HepG2 (cell line): ENCODE measurements around the gene ARID3C. TPM values are rescaled to one million over a fixed set of nuclear protein-coding genes. Genes with fewer than 3 reads are reported as not detected.
A peak's percentile ranks its signal among the peaks of the same experiment; 100 is the strongest.

Experiments used
- ATAC-seq: fragments of 200-7000 bp; cut with Tn5 transposase; 3 replicates; pipeline ENCODE4 v1.9.1; 2020; ENCODE audit warnings: mild to moderate bottlenecking, moderate library complexity
- BruUV-seq: library from RNA; stranded (reverse); fragments of 400-500 nt; replicated peaks from 2 replicates; lab custom pipeline; 2021; lab: Mats Ljungman, UMichigan
- CTCF ChIA-PET: fragments of 300-600 bp; formaldehyde crosslinking; extraction: SDS; loops from one replicate; lab custom pipeline; 2021; ENCODE audit warnings: low total read pairs, inconsistent platforms, low intra/inter-chr PET ratio; lab: Yijun Ruan, JAX
- POLR2A ChIA-PET: fragments of 350-600 bp; sonication (Branson Sonifier 250); formaldehyde crosslinking; loops from one replicate; lab custom pipeline; 2020; ENCODE audit warnings: antibody characterized with exemption, inconsistent platforms; lab: Yijun Ruan, JAX
- DNase-seq: peaks from one replicate; pipeline ENCODE4 v3.0.0-alpha.2; 2015; ENCODE audit warnings: low spot score
- FAIRE-seq: peaks from 3 replicates; lab custom pipeline; 2011; peaks lifted over from hg19 to GRCh38; lab: Jason Lieb, UNC
- H2AFZ ChIP-seq: one replicate; pipeline ENCODE4 v1.6.1; 2011; ENCODE audit warnings: low read length, inconsistent platforms
- H3K27ac ChIP-seq: fragments of 300-600 bp; 3 replicates; pipeline ENCODE4 v1.8.0; 2011; ENCODE audit warnings: mixed run types, mild to moderate bottlenecking, mixed read lengths, low read length, inconsistent platforms; ENCODE audit not compliant: insufficient read depth; ENCODE audit errors: extremely low read length
- H3K27me3 ChIP-seq, 2 experiments: fragments of 200-600 bp in 1 of 2; 2 replicates in 1 of 2; 3 replicates in 1 of 2; pipeline versions ENCODE4 v1.6.0 to v1.8.0; 2011; ENCODE audit warnings: low read length in 2 of 2, mild to moderate bottlenecking in 2 of 2, moderate library complexity in 2 of 2, inconsistent platforms in 1 of 2; ENCODE audit not compliant: insufficient read depth in 2 of 2, control insufficient read depth in 1 of 2
- H3K36me3 ChIP-seq, 2 experiments: fragments of 200-600 bp in 1 of 2; replicated peaks in 1 of 2; 2 replicates in 1 of 2; 3 replicates in 1 of 2; pipeline versions ENCODE4 v1.5.1 to v1.8.0; 2011; ENCODE audit warnings: low read length in 2 of 2, inconsistent platforms in 1 of 2; ENCODE audit not compliant: insufficient read depth in 2 of 2, control insufficient read depth in 1 of 2
- H3K4me1 ChIP-seq: 2 replicates; pipeline ENCODE4 v1.5.1; 2012; ENCODE audit warnings: low read length, inconsistent platforms; ENCODE audit not compliant: insufficient read depth
- H3K4me2 ChIP-seq: 2 replicates; pipeline ENCODE4 v1.6.0; 2011; ENCODE audit warnings: low read depth, low read length, inconsistent platforms
- H3K4me3 ChIP-seq, 3 experiments: fragments of 200-600 bp in 1 of 3; sonication (generic), shearing (Covaris generic) in 1 of 3; replicated peaks in 1 of 3; 2 replicates each; pipeline ENCODE4 v1.5.1; 2011 to 2016; ENCODE audit warnings: low read length in 3 of 3, inconsistent platforms in 2 of 3, low read depth in 2 of 3, mild to moderate bottlenecking in 2 of 3, control low read depth in 1 of 3, mixed read lengths in 1 of 3; ENCODE audit not compliant: insufficient read depth in 1 of 3
- H3K79me2 ChIP-seq: one replicate; pipeline ENCODE4 v1.6.1; 2011; ENCODE audit warnings: low read length, inconsistent platforms; ENCODE audit not compliant: insufficient read depth
- H3K9ac ChIP-seq: 2 replicates; pipeline ENCODE4 v1.6.0; 2011; ENCODE audit warnings: mild to moderate bottlenecking, low read depth, low read length, inconsistent platforms; ENCODE audit not compliant: insufficient read depth
- H3K9me3 ChIP-seq: 2 replicates; pipeline ENCODE4 v1.5.1; 2012; ENCODE audit warnings: mild to moderate bottlenecking, low read length
- H4K20me1 ChIP-seq: 2 replicates; pipeline ENCODE4 v1.6.0; 2011; ENCODE audit warnings: inconsistent platforms, mild to moderate bottlenecking, low read length, moderate library complexity; ENCODE audit not compliant: insufficient read depth
- KLF13 ChIP-seq: sonication (generic); formaldehyde crosslinking; IDR thresholded peaks from 2 replicates; pipeline ENCODE4 v1.4.0; 2020; ENCODE audit warnings: mild to moderate bottlenecking, missing genetic modification reagents
- REST ChIP-seq, 2 experiments: IDR thresholded peaks; 2 replicates each; pipeline ENCODE4 v1.6.1; 2011 to 2012; ENCODE audit warnings: low read length in 2 of 2, borderline replicate concordance in 1 of 2, low read depth in 1 of 2, mild to moderate bottlenecking in 1 of 2, moderate library complexity in 1 of 2
- ZFP36L1 ChIP-seq: sonication (generic); formaldehyde crosslinking; IDR thresholded peaks from 2 replicates; pipeline ENCODE4 v1.8.0; 2022; ENCODE audit warnings: mild to moderate bottlenecking, missing genetic modification reagents, moderate library complexity
- ZNF639 ChIP-seq: conservative IDR thresholded peaks from 2 replicates; pipeline ENCODE4 v1.6.1; 2018; ENCODE audit warnings: missing genetic modification reagents
- ZNF768 ChIP-seq: sonication (generic); formaldehyde crosslinking; IDR thresholded peaks from 2 replicates; pipeline ENCODE4 v1.4.0; 2020; ENCODE audit warnings: missing genetic modification reagents
- ZSCAN22 ChIP-seq: sonication (generic); formaldehyde crosslinking; IDR thresholded peaks from 2 replicates; pipeline ENCODE4 v1.4.0; 2020; ENCODE audit warnings: mild to moderate bottlenecking, missing genetic modification reagents
- WGBS: methylation state at CpG from one replicate; pipeline ENCODE4 v1.1.6; 2017; ENCODE audit warnings: low lambda C conversion rate; 5-methylcytosine and 5-hydroxymethylcytosine counted together
- in situ Hi-C: cut with HindIII; loops from 2 replicates; pipeline ENCODE4 v1.10.0; 2017; ENCODE audit warnings: low pct_unique_long_range_greater_than_20kb; ENCODE audit not compliant: extremely low pct_ligation_motif_present
- intact Hi-C: fragments of 100-400 bp; cut with micrococcal nuclease; formaldehyde crosslinking; loops from one replicate; pipeline ENCODE4 v1.10.0; 2022; ENCODE audit not compliant: unreplicated experiment
- polyA plus RNA-seq, 8 experiments: library from polyadenylated mRNA; depleted of rRNA in 3 of 8; stranded (reverse) in 7 of 8; unstranded in 1 of 8; fragments of >200 nt; fragmentation: Illumina TruSeq in 4 of 8; extraction: Trizol in 4 of 8; gene quantifications; 2 replicates each; pipeline versions ENCODE4 v1.2.1 to v1.2.3, GENCODE V29; 2011 to 2016; ENCODE audit warnings: low read depth in 4 of 8, missing spikeins in 1 of 8, mixed read lengths in 1 of 8; ENCODE audit not compliant: insufficient read depth in 1 of 8
- total RNA-seq, 5 experiments: library from RNA; depleted of rRNA; stranded (reverse); fragments of >200 nt; fragmentation: Illumina TruSeq; extraction: Trizol; gene quantifications; 2 replicates each; pipeline ENCODE4 v1.2.3, GENCODE V29; 2016; ENCODE audit warnings: low read depth in 1 of 5

Gene ARID3C
- total and polyA plus RNA-seq, 2 of the 13 experiments (the other 11 are each of a cell fraction or from before 2014, with no cell fraction given) = not detected

GRCh38 chr9:34577400-34578240, 51.2 kb downstream of the ARID3C start:
- in situ Hi-C loops = no loop called here
- intact Hi-C loops = no loop called here
- Histone ChIP-seq H3K79me2 (no peaks in the 10 kb centered on the region), H3K27me3 (peaks cover 13 to 73% of the 10 kb centered on the region in 2 experiments), H3K4me1 (no peaks in the 10 kb centered on the region), H4K20me1 (no peaks in the 10 kb centered on the region), H3K27ac (no peak overlapping the region), H3K9ac (no peak overlapping the region), H3K4me3 (no peak overlapping the region), H3K36me3 (no peaks in the 10 kb centered on the region), H2AFZ (no peak overlapping the region), H3K9me3 (no peaks in the 10 kb centered on the region), H3K4me2 (no peak overlapping the region)
- BruUV-seq = no TSS peak
- 60% methylated on average over 48 of the region's 62 CpGs for WGBS
- no peak for TF ChIP-seq ZFP36L1 (CRISPR knock-in tag)
- TF ChIP-seq KLF13 = no peak
- TF ChIP-seq ZSCAN22 (CRISPR knock-in tag) = no peak
- ChIA-PET CTCF (no interaction called here), POLR2A (no interaction called here)
- DNase-seq = no peak
- no peak for ATAC-seq
- no peak for FAIRE-seq

- H3K27me3 ChIP-seq = peaks cover 13 to 77% of the 10 kb centered on the region in 2 experiments
These were observed 52.1 kb downstream of the ARID3C start for GRCh38 chr9:34576597-34577399.

More at GRCh38 chr9:34576597-34577399, 52.1 kb downstream of the ARID3C start:
- ATAC-seq = peak; percentile 55
- ChIA-PET POLR2A (no interaction called here), CTCF (no interaction called here)
- H3K27ac ChIP-seq = no peak overlapping the region
- in situ Hi-C loops (no loop called here), intact Hi-C loops (no loop called here)
- no peak for DNase-seq
- TF ChIP-seq ZNF639 (no peak), REST (IDR thresholded peaks at IDR 0.05; ENCODE audit: borderline replicate concordance in 1 of 2, low read depth in 1 of 2, low read length in 2 of 2) (peak; percentile 4 to 59; a peak in 1 of 4 replicates), ZNF768 (CRISPR knock-in tag) (0 out of 2 replicates have a peak, but pooled peaks have one; percentile 14)
- H3K9ac ChIP-seq = no peak overlapping the region
- H3K36me3 ChIP-seq = no peaks in the 10 kb centered on the region
- no peaks in the 10 kb centered on the region for H4K20me1 ChIP-seq
- 10% methylated on average over 9 of the region's 14 CpGs for WGBS
- H3K4me2 ChIP-seq = no peak overlapping the region
- no peak for FAIRE-seq
- no peak overlapping the region for H3K4me3 ChIP-seq
- H3K4me1 ChIP-seq = no peaks in the 10 kb centered on the region
- BruUV-seq = no TSS peak
- H2AFZ ChIP-seq = no peak overlapping the region
- H3K79me2 ChIP-seq = no peaks in the 10 kb centered on the region
- H3K9me3 ChIP-seq = no peaks in the 10 kb centered on the region
